Gastrocnemius medialis (tissue), 4 donors: Measurements from ENCODE around the gene GPR61. TPM values are rescaled to one million over a fixed set of nuclear protein-coding genes. Genes with fewer than 3 reads are reported as not detected.

Source experiments
- ATAC-seq, 2 donors: fragments of 150-250 bp; one replicate each; pipeline ENCODE4 v1.9.1; 2016
- DNase-seq, 2 donors: peaks; one replicate each; pipeline ENCODE4 v3.0.0-alpha.2; 2019
- H3K27ac ChIP-seq, 4 donors: fragments of 200-600 bp; sonication (generic); 1 replicate in 1 of 4; 2 replicates in 3 of 4; pipeline ENCODE4 v1.5.1; 2016 to 2018; ENCODE audit warnings: mild to moderate bottlenecking in 2 of 4, moderate library complexity in 1 of 4
- H3K27me3 ChIP-seq, 3 donors: fragments of 200-600 bp; sonication (generic) in 2 of 3; 1 replicate in 1 of 3; 2 replicates in 2 of 3; pipeline versions ENCODE4 v1.5.1 to v1.6.0; 2016 to 2019; ENCODE audit warnings: mild to moderate bottlenecking in 1 of 3, moderate library complexity in 1 of 3
- H3K36me3 ChIP-seq, 2 donors: fragments of 200-600 bp; sonication (generic) in 1 of 2; one replicate each; pipeline ENCODE4 v1.5.1; 2017 to 2018
- H3K4me1 ChIP-seq, 2 donors: fragments of 200-600 bp; sonication (generic) in 1 of 2; one replicate each; pipeline ENCODE4 v1.5.1; 2016 to 2017; ENCODE audit warnings: mild to moderate bottlenecking in 2 of 2
- H3K4me3 ChIP-seq, 4 donors: fragments of 200-600 bp; sonication (generic) in 3 of 4; 1 replicate in 1 of 4; 2 replicates in 3 of 4; pipeline ENCODE4 v1.5.1; 2016 to 2019; ENCODE audit warnings: mild to moderate bottlenecking in 2 of 4
- H3K9me3 ChIP-seq, 3 donors: fragments of 200-600 bp; sonication (generic) in 2 of 3; 1 replicate in 1 of 3; 2 replicates in 2 of 3; pipeline ENCODE4 v1.5.1; 2016 to 2019
- POLR2A ChIP-seq, 2 donors: fragments of 450-650 bp; IDR thresholded peaks; one replicate each; pipeline ENCODE4 v1.6.1; 2017; ENCODE audit warnings: antibody characterized with exemption in 2 of 2, mild to moderate bottlenecking in 2 of 2, moderate library complexity in 2 of 2
- in situ Hi-C, 4 donors: fragments of 200-750 bp; cut with MboI; loops; one replicate each; pipeline versions ENCODE4 v1.15.0 to v1.8.0; 2017; ENCODE audit warnings: low sequenced_read_pairs in 4 of 4
- intact Hi-C: fragments of 100-400 bp; cut with DNase I; formaldehyde crosslinking; loops from one replicate; pipeline ENCODE4 v1.15.1; 2023; ENCODE audit warnings: low total_unique reads
- total RNA-seq, 4 donors: library from RNA; depleted of rRNA; stranded (reverse); fragments of >200 nt; gene quantifications; one replicate each; pipeline versions ENCODE4 v1.1.0 to v1.2.3, GENCODE V29; 2016
- TF ChIP-seq, protein P1 (sequence below), 5 experiments: fragments of 450-650 bp in 3 of 5; fragments of 200-600 bp in 2 of 5; sonication (generic) in 2 of 5; IDR thresholded peaks in 4 of 5; conservative IDR thresholded peaks in 1 of 5; 1 replicate in 4 of 5; 2 replicates in 1 of 5; pipeline ENCODE4 v1.5.1; 2016 to 2019; ENCODE audit warnings: antibody characterized with exemption in 5 of 5, mild to moderate bottlenecking in 3 of 5, moderate library complexity in 3 of 5

Gene GPR61
- total RNA-seq, 4 donors from 2014 or later, result not detected

DNA sequence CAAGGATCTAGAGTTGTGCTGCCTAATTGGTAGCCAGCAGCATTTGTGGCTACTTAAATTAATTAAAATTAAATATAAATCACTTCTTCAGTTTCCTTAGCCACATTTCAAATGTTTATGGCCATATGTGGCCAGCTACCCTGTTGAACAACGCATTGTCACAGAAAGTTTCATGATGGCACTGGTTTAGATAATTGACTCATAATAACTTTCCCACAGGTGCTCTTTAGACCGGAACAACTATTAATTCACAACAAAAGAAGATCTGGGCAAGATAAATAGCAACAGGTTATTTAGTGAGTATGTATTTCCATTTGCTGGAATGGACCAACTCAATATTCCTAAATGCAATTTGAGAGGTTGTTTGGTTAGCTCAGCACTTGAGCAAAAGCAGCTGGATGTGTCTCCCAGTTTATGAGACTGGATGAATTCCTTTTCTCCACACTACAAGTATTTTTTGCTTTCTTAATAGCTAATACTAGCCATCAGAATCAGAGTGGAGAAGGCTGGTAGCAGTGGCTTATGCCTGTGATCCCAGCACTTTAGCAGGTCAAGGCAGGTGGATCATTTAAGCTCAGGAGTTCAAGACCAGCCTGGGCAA, 26.5 kb upstream of the GPR61 start:
- no peaks in the 10 kb centered on the region for H3K36me3 ChIP-seq
- DNase-seq (no peak), ATAC-seq (no peak)
- TF ChIP-seq POLR2A (IDR thresholded peaks at IDR 0.05), result no peak
- TF ChIP-seq, protein P1, sequence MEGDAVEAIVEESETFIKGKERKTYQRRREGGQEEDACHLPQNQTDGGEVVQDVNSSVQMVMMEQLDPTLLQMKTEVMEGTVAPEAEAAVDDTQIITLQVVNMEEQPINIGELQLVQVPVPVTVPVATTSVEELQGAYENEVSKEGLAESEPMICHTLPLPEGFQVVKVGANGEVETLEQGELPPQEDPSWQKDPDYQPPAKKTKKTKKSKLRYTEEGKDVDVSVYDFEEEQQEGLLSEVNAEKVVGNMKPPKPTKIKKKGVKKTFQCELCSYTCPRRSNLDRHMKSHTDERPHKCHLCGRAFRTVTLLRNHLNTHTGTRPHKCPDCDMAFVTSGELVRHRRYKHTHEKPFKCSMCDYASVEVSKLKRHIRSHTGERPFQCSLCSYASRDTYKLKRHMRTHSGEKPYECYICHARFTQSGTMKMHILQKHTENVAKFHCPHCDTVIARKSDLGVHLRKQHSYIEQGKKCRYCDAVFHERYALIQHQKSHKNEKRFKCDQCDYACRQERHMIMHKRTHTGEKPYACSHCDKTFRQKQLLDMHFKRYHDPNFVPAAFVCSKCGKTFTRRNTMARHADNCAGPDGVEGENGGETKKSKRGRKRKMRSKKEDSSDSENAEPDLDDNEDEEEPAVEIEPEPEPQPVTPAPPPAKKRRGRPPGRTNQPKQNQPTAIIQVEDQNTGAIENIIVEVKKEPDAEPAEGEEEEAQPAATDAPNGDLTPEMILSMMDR (IDR thresholded peaks at IDR 0.05 in 4 of 5, conservative IDR thresholded peaks at IDR 0.05 in 1 of 5), result no peak
- no peaks in the 10 kb centered on the region for H3K9me3 ChIP-seq
- peaks cover 11 to 14% of the 10 kb centered on the region in 2 donors for H3K4me1 ChIP-seq
- in situ Hi-C loops (no loop called here), intact Hi-C loops (no loop called here)
- H3K4me3 ChIP-seq, result no peak overlapping the region
- H3K27ac ChIP-seq, result no peak overlapping the region
- H3K27me3 ChIP-seq, result no peaks in the 10 kb centered on the region

DNA sequence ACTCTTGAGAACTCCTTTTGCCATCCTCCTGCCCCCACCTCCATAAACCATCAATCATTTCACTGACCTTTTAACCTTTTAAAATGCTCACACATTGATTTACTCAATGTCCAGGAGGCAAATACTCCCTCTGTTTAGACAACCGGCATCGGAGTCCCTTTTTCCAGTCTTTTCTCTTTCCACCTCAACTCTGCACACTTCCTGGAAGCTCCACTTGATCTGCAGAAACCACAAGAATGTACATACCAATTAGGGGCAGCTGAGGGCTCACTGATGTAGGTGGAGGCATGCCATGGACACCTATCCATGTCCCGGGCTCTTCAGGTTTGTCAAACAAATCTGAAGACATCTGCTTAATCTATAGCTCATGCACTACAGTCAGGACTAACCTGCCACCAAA, 24.8 kb upstream of the GPR61 start:
- Histone ChIP-seq H3K36me3 (no peaks in the 10 kb centered on the region), H3K27ac (no peak overlapping the region), H3K4me1 (peaks cover 4 to 7% of the 10 kb centered on the region in 2 donors), H3K27me3 (no peaks in the 10 kb centered on the region), H3K9me3 (no peaks in the 10 kb centered on the region), H3K4me3 (no peak overlapping the region)
- in situ Hi-C loops, result no loop called here
- DNase-seq (no peak), ATAC-seq (no peak)
- intact Hi-C loops, result no loop called here
- TF ChIP-seq POLR2A (IDR thresholded peaks at IDR 0.05), result no peak
- TF ChIP-seq, protein P1 (IDR thresholded peaks at IDR 0.05 in 4 of 5, conservative IDR thresholded peaks at IDR 0.05 in 1 of 5), result no peak

DNA sequence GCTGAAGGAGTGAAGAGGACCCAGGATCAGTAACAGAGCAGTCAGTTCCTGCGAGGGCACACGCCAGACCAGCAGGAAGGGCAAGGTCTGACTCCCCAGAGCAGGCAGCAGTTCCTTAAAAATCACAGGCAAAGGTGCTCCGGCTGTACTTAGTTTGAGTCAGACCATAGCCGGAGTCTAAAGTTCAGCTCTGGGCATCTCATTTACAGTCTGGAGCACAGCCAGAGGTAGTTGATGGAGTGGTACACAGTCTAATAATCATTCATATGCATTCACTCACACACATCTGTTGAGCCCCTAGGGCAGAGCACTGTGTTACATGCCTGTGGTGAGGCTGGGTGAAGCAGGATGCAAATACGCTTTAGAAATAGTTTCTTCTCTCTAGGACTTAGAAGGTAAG, 22.8 kb upstream of the GPR61 start:
- ATAC-seq (no peak), DNase-seq (no peak)
- no peak for TF ChIP-seq POLR2A (IDR thresholded peaks at IDR 0.05)
- TF ChIP-seq, protein P1 (IDR thresholded peaks at IDR 0.05 in 4 of 5, conservative IDR thresholded peaks at IDR 0.05 in 1 of 5), result no peak
- in situ Hi-C loops, result no loop called here
- Histone ChIP-seq H3K27ac (no peak overlapping the region), H3K27me3 (no peaks in the 10 kb centered on the region), H3K4me3 (no peak overlapping the region), H3K36me3 (no peaks in the 10 kb centered on the region), H3K9me3 (no peaks in the 10 kb centered on the region), H3K4me1 (no peaks in the 10 kb centered on the region)
- intact Hi-C loops, result no loop called here

- Histone ChIP-seq H3K27me3 (no peaks in the 10 kb centered on the region), H3K4me1 (no peaks in the 10 kb centered on the region), H3K9me3 (no peaks in the 10 kb centered on the region), H3K4me3 (no peak overlapping the region), H3K36me3 (no peaks in the 10 kb centered on the region), H3K27ac (no peak overlapping the region)
- ATAC-seq, result no peak
- TF ChIP-seq, protein P1 (IDR thresholded peaks at IDR 0.05 in 4 of 5, conservative IDR thresholded peaks at IDR 0.05 in 1 of 5), result no peak
- no peak for TF ChIP-seq POLR2A (IDR thresholded peaks at IDR 0.05)
- in situ Hi-C loops (no loop called here), intact Hi-C loops (no loop called here)
- DNase-seq, result no peak
These were observed 22.3 kb upstream of the GPR61 start for GRCh38 chr1:109517337-109517736.
